Activated T-helper 9 cell treated with anti-CD3 and anti-CD28 coated beads, Interleukin-2, amount 50 U/mL, for 16 hours (primary cell): ENCODE results near the gene OXCT2.
"Not testable (repeated sequence)": the region's sequence is repeated elsewhere in the genome, so short reads cannot be mapped to it uniquely, and the experiment has no call there.

Experiments
- DNase-seq: peaks from one replicate; pipeline ENCODE4 v3.0.0-alpha.2; 2020; ENCODE audit warnings: low read depth

OXCT2 gene

DNA sequence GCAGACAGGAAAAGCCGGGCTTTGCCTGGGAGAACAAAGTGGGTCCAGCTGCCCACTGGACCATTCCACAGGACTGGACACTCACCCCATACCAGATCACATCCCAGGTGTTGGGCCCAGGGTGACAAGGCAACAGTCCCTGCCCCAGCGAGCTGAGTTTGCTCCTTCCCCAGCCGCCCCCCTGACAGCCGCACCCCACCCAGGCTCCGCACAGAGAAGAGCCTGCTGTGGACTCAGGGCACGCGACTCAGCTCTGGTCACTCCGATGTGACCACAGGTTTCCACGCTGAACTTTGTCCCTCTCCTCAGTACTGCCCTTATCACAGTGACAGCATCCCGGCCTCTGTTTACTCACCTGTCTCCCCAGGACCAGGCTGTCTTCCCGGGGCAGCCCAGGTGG, 16.3 kb upstream of the OXCT2 start:
- no peak for DNase-seq

DNA sequence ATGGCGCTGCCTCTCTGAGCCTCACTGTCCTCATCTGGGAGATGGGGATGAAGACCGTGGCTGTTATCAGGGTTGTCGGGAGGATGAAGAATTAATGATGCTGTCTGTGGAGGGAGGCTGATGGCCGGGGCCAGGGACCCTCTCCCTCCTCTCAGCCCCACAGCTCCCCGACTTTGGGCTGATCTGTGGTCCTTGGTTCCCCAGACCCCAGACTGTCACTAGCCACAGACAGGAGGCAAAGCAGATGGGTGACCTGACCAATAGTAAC, 15.9 kb upstream of the OXCT2 start:
- DNase-seq = not testable (repeated sequence)

DNA sequence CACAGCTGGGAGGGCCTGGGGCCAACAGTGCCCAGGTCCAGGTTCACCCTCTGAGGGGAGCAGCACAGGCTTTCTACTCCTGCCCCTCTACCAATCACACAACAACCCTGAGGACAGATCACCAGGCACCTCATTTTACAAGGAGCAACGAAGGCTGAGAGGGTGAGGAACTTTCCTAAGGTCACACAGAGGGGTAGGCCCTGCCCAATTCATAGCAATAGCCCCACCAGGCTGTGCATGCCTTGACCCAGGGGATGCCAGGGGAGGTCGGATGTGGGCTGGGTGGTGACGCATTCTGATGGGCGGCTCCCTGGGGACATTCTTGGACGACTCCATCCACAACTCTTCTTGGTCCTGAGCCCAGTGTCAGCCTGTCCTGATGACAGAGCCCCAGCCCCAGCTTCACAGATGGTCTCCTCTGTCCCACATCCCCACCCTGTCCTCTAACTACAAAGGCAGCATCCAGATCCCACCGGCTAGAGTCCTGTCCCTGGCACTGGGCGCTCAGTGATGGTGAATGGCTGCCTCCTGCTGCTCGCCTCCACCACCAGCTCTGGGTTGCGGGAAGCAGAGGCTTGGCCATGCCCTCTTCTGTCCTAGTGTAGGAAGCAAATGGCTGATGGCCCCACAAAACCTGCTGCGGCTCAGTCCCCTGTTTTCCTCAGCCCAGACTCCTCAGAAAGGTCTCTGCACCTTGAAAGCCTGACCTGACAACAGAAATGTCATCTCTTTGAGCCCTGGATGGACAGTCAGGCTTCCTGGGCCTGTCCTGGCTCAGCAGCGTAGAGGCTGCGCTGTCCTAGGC, 15.4 kb upstream of the OXCT2 start:
- DNase-seq = not testable (repeated sequence)

DNA sequence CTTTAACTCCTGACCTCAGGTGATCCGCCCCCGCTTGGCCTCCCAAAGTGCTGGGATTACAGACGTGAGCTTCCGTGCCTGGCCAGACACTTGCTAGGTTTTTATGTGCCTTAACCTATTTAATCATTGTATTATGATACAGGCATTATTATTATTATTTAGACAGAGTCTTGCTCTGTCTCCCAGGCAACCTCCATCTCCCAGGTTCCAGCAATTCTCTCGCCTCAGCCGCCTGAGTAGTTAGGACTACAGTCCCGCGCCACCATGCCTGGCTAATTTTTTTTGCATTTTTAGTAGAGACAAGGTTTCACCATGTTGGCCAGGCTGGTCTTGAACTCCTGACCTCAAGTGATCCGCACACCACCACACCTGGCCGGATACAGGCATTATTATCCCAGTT, 11.5 kb upstream of the OXCT2 start:
- not testable (repeated sequence) for DNase-seq

DNA sequence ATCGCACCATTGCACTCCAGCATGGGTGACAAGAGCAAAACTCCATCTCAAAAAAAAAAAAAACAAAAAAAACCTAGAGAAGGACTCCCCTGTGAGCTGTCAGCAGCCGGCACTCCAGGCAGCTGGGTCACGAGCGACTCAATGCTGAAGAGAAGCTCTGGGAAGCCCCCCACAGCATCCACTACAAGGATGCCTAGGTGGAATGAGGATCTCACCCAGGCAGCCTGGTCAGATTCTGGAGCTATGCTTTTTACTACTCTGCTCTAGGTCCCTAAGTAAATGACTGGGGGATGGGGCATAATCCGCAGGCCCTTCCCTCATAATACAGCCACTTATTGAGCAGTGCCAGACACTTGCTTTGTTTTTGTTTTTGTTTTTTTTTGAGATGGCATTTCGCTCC, 11.0 kb upstream of the OXCT2 start:
- no peak for DNase-seq

DNA sequence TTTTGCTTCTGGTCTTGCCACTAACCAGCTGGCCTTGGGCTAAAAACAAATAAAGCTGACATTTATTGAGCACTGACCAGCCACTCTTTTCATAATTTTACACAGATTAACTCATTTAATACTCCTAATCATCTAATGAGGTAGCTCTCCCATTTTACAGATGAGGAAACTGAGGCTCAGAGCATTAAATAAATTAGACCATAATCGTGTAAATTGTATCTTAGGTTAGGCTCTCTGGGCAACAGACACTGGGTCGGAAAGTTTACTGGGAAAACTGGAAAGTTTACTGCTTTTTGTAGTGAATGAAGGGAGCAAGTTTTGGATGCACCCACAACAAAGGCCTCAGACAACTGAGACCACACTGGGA, 10.2 kb upstream of the OXCT2 start:
- DNase-seq = no peak

DNA sequence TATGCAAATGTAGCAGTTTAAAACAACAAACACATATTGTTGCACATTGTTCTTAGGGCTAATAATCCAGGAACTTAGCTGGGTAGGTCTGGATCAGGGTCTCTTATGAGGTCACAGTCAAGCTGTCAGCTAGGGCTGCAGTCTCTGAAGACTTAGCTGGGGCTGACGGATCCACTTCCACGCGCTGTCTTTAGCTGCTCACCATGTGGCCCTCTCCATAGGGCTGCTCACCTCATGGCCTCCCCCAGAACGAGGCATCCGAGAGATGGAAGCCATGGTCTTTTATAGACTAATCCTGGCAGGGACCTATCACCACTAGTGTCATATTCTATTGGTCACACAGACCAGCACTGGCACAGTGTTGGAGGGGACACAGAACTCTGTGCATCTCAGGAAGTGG, 8.7 kb upstream of the OXCT2 start:
- DNase-seq = no peak

DNA sequence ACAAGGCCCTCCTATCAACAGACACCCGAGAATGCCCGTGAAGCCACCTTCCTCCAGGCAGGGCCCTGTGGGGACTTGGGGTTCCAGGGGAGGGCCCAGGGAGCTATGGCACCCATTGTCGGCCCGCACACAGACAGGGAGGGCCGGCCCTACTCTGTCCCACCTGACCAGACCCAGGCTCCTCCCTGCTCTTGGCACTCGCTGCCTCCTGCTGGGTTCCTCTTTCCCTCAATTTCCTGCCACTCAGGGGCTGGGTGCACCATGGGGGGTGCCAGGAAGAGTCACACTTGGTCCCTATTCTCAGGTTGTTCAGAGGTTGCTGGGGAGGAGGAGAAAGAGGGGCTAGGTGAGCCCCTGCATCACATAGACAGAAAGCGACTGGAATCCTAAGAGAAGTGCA, 8.0 kb upstream of the OXCT2 start:
- DNase-seq = no peak

DNA sequence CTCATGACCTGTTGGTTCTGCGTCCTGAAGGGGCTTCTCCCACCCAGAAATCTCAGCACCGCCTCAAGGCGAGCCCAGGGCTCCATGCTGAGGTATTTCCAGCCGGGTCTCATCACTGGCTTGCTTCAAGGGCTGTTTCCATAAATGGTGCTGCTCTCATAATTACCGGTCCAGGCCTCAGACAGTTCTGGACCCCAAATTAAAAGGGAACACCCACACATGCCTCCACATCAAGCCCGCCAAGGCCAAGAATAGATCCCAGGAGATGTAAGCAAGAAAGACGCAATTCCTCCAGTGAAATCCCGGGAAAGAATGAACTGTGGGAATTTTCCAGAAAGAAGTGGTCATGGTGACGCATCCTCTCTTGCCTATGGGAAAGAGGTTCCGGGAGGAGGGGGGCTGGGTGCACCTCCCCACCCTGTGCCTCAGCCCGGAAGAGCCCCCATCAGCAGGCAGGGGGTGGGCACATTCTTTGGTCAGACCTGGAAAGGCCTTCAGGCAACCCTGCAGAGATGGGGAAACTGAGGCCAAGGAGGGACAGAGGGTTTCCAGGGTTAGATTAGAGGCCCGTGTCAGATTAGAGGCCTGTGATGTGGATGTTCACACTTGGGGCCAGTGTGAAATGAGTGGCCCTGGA, 7.4 kb upstream of the OXCT2 start:
- not testable (repeated sequence) for DNase-seq

DNA sequence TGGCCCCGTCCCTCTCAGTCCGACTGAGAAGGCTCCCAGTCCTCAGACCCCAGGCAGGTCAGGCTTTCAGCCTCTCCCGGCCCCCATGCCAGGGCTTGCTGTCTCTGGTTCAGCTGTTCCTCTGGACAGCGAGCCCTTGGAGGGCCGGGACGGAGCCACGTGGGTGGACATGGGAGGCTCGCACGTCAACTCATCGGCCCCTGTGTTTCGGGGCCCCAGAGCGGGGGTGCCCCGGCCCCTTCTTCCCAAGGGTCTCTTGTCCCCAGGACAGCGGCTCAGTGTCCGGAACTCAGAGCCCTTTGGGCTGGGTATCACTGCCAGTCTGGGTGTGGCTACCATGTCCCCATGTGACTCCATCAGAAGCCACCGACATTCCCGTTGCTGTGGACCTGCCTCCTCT, 6.7 kb upstream of the OXCT2 start:
- DNase-seq = not testable (repeated sequence)

DNA sequence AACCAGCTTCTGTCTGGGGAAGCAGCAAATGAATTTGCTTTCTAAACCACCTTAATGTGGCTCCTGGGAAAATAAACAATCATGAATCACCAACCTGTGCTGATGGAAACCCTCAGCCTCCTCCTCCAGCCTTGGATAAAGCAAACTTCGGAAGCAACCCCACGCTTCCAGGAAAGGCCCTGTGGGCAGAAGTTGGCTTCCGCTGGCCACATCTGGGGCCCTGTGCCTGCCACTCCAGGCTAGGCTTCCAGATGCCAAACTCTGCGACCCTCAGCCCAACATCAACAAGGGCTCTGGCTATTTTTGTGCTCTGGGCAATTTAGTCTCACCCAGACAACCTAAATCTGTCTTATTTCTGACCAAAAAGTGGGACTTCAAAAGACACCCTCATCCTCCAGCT, 6.2 kb upstream of the OXCT2 start:
- no peak for DNase-seq

DNA sequence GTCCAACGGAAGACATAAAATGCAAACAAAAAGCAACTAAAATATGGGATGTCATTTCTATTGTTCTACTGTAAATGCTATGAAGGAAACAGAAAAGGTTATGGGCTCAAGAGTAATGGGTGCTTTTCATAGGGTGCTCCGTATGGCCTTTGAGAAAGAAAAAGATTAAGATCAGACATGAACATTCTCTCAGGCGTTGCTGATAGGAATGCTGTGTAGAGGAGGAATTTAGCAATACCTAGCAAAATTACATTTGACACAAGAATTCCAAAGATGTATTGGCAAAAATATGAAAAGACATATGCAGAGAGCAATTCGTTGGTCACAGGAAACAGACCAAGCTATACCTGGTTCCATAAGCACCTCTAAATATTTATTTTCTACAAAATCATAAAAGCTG, 5.7 kb upstream of the OXCT2 start:
- DNase-seq = no peak

DNA sequence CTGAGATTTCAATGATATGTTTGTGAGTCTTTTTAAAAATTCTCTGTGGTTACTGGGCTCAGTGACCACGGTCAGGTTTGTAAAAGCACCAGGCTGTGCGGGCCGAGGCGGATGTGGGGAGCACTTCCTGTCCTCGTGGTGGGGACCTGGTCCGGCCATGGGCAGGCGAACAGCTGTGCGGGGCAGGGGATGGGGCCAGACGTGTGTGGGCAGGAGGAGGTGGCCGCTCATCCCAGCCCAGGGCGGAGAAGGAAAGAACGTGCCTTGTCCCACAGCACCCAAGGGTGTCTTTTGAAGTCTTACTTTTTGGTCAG, 5.2 kb upstream of the OXCT2 start:
- no peak for DNase-seq

DNA sequence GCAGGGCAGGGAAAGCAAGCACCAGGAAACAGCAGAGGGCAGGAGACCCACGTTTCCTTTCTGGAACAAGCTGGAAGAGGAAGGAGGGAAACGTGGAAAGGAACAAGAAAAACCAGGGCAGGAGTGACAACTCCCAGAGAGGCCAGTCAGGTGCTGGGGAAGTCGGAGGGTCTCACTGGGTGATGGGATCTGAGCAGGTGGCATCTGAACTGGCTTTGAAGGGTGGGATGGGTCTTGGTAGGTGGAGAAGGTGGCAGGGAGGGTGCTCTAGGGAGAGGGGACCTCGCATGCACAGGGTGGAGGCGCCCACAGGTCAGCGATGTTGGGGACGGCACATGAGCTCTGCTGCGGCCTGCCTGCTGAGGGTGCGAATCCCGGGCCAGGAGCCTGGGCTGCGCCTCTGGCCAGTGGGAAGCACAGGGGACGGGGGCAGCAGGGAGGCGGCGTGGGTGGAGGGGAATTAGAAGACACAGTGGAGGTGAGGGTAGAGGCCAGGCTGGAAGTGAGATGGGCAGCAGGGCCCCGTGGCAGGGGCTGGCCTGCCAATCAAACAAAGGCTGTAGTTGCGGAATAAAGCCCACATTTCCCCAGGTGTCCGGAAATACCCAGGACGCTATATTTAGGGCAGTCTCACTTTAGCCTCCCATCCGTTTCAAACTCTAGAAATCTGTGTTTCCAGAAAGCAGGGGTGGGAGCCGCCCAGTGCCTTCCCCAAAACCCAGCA, 4.7 kb upstream of the OXCT2 start:
- DNase-seq = not testable (repeated sequence)

DNA sequence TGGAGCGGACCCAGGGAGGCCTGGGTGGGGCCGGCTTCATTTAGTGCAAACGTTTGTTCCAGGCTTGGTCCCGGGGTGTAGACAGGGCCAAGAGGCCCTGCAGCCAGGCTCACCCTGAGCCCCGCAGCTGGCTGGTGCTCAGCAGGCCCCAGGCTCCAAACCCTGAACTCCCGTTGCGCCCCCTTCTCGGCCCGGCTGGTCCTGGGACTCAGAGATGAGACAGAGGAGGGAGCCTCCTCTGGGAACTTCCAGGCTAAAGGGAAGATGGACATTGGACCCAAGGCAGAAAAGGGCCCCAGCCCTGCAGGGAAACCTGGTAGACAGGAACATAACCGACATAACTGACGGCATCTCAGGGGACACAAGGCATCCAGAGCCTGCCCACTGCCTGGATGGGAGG, 4.0 kb upstream of the OXCT2 start:
- not testable (repeated sequence) for DNase-seq

DNA sequence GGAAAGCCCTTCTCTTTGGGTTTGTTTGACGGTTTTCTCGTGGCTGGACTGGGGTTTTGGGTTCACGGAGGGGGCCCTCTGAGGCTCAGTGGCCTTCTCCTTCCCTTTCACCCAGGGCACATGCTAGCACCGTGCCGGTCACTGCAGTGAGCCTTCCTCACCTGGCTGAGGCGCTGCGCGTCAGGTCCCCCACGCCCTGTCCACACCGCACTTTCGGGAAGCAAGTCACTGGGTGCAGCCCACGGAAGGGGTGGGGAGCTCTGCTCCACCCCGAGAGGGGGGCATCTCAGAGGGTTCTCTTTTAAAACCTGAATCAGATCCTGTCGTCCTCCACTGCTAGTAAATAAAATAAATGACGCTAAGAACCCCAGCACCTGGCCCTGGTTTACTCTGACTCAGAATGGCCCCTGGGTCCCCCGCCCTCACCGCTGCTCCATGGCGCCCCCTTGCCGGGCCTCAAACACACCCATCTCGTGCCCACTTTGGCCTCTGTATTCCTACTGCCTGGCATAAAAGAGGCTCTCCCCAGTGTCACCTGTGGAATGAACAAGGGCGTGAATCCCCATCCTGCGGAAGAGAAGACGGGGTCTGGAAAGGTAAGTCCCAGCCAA, 2.3 kb upstream of the OXCT2 start:
- DNase-seq = not testable (repeated sequence)

DNA sequence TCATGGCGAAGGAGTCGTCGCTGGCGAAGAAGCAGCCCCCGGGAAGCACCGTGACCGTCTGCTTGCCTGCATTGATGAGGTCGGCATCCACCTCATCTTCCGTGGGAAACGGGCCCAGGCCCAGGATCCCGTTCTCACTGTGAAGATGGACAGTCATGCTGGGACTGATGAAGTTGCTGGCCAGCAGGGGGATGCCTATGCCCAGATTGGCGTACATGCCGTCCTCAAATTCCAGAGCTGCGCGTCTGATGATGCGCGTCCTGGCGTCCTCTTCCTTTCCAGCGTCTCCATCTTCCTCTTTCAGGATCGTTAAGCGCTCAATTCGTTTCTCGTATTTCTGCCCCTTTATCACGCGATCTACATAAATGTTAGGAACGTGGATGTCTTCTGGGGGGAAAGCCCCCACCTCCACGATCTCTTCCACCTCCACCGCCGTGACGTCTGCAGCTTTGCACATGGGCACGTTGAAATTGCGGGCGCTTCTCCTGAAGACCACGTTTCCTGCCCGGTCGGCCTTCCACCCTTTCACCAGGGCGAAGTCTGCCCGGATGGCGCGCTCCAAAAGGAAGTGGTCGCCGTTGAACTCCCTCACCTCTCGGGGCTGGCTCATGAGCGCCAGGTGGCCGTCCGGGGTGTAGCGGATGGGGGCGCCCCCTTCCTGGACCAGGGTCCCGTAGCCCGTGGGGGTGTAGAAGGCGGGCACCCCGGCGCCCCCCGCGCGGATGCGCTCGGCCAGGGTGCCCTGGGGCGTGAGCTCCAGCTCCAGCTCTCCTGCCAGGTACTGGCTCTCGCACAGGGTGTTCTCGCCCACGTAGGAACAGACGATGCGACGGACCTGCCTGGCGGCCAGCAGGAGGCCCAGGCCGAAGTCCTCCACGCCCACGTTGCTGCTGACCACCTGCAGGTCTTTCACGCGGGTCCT, 787 bp downstream of the OXCT2 start:
- DNase-seq = not testable (repeated sequence)

DNA sequence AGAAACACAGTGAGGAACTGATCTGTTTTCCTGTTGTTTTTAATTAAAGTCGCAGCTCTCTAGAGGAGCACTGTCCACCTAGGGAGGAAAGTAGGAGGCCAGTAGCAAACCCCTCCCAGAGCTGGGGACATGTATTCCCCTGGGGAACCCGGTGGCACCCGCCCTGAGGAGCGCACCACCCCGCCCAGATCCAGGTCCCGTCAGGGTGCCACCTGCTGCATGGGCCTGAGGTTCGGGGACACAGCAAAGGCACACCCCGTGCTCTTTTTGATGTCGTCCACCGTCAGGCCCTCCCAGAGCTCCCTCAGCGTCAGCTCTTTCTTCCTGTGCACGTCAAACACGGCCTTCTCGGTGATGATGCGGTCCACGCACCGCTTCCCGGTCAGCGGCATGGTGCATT, 1.6 kb downstream of the OXCT2 start:
- not testable (repeated sequence) for DNase-seq

DNA sequence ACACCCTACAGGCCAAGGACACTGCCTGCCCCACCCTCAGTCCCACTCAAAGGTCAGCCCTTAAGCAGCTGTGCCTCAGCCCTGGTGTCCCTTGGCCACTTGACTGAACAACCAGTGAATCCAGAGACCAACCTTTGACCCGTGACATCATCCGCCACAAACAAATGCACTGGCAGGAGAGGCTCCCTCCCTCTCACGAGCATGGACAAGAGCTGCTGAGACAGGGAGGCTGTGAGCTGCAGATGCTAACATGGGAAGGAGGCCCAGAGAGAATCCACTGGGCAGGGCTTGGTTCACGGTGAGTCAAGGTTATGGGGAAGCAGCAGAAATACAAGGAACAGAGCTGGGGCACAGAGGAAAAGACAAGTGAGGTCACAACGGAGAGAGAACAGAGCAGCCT, 4.7 kb downstream of the OXCT2 start:
- not testable (repeated sequence) for DNase-seq

DNA sequence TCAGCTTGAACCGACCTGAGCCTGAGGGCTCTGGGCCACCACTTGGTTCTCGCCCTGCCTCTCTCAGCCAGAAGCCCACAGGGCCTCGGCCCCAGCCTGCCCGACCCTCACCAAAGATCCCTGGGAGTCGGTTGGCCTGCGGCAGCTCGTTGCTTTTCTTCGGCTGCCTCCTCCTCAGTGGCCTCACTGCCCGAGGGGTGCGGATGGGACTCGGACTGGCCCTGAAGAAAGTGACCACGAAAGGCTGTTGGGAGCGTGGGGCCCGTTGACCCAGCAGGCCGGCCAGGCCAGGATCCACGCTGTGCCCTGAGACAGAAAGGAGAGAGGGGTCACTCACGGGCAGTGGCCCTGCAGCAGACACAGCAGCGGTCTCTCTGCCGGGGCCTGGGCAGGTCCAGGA, 6.6 kb downstream of the OXCT2 start:
- DNase-seq = not testable (repeated sequence)

DNA sequence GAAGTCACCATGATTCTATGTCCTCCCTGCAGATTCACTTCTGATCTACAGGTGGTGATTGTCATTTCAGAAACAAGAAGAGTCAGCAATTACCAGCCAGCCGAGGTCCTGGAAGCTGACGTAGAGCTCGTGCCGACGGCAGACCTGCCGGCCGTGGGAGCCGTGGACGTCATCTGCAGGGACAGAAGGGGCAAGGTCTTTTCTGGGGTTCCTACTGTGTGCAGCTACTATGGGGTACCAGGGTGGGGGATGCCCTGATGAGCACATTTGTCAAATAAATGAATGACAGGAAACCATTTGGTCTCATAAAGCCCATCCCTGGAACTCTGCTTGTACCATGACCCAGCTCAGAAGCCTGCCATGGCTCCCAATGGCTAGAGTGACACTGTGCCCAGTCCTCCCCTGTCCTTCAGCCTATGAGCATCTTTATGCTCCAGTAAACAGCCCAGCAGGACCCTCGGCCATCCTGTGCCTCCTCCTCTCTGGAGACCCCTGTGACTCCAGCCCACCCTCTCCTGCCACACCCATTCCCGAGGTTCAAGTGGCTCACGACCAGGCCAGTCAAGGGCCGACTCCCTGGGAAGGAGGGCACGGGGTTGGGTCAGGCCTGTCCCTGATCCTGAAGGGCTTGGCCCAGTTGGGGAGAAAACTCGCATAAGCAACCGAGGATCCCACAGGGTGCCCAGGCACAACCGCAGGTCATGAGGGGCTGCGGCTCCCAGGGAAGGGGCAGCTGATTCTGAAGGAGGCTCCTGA, 7.4 kb downstream of the OXCT2 start:
- not testable (repeated sequence) for DNase-seq
